ENCODE results near the gene ABCD4. TPM values are rescaled to one million over a fixed set of nuclear protein-coding genes. Genes with fewer than 3 reads are reported as not detected.

Gene ABCD4
- polyA plus RNA-seq, 1 of the 3 experiments (the other 2 are of a cell fraction): 37.0 TPM

GRCh38 chr14:74346341-74346740, 43.6 kb upstream of the ABCD4 start:
- CTCF ChIA-PET: interaction anchor here (0.5 to 2.2 kb wide), 2 partner anchors 133 to 266 kb away, joined by 4 to 8 read pairs; partner anchors contain the start of gene LTBP2
- H3K36me3 ChIP-seq (replicated peaks in 1 of 2; ENCODE audit: control insufficient read depth in 1 of 2, insufficient read depth in 2 of 2, low read length in 1 of 2): no peaks in the 10 kb centered on the region
- WGBS (ENCODE audit: low lambda C conversion rate): 63% methylated on average over 2 of the region's 2 CpGs
- no peak for TF ChIP-seq EZH2phosphoT487 (IDR thresholded peaks at IDR 0.05; ENCODE audit: borderline replicate concordance, low read depth)
- no peak for TF ChIP-seq IRF3 (IDR thresholded peaks at IDR 0.05; ENCODE audit: low read depth, low read length)
- TF ChIP-seq TCF12 (IDR thresholded peaks at IDR 0.05): no peak
- H3K9ac ChIP-seq: no peak overlapping the region
- H3K27me3 ChIP-seq (ENCODE audit: insufficient read depth): peaks cover 22% of the 10 kb centered on the region; the same call in 1 of the 2 replicates
- H3K4me2 ChIP-seq: no peak overlapping the region
- H3K9me3 ChIP-seq: no peaks in the 10 kb centered on the region
- DNase-seq: no peak
- no peak overlapping the region for H2AFZ ChIP-seq (ENCODE audit: low read depth)
- H3F3A ChIP-seq (replicated peaks; ENCODE audit: insufficient read depth): no peaks in the 10 kb centered on the region
- H3K27ac ChIP-seq (ENCODE audit: low read depth in 2 of 2, low read length in 1 of 2): no peak overlapping the region
- no peaks in the 10 kb centered on the region for H3K9me2 ChIP-seq
- no peaks in the 10 kb centered on the region for H3K4me1 ChIP-seq (ENCODE audit: control insufficient read depth in 1 of 2, insufficient read depth in 2 of 2, low read depth in 1 of 2, low read length in 1 of 2)
- no peaks in the 10 kb centered on the region for H4K20me1 ChIP-seq (ENCODE audit: insufficient read depth)
- no peaks in the 10 kb centered on the region for H3K79me2 ChIP-seq (ENCODE audit: insufficient read depth)
- no peak overlapping the region for H3K4me3 ChIP-seq (ENCODE audit: low read depth in 2 of 2, low read length in 1 of 2)
- POLR2A ChIA-PET: no interaction called here

GRCh38 chr14:74333909-74334308, 31.2 kb upstream of the ABCD4 start:
- no peak overlapping the region for H2AFZ ChIP-seq (ENCODE audit: low read depth)
- H3K4me1 ChIP-seq (ENCODE audit: control insufficient read depth in 1 of 2, insufficient read depth in 2 of 2, low read depth in 1 of 2, low read length in 1 of 2): no peaks in the 10 kb centered on the region
- ChIA-PET CTCF (interaction anchor here (2.8 kb wide), 1 partner anchor 9 kb away, joined by 9 read pairs; no protein-coding TSS in a partner anchor), POLR2A (no interaction called here)
- no peak overlapping the region for H3K9ac ChIP-seq
- H3K79me2 ChIP-seq (ENCODE audit: insufficient read depth): no peaks in the 10 kb centered on the region
- H3K9me2 ChIP-seq: no peaks in the 10 kb centered on the region
- no peak overlapping the region for H3K4me3 ChIP-seq (ENCODE audit: low read depth in 2 of 2, low read length in 1 of 2)
- no peaks in the 10 kb centered on the region for H3K36me3 ChIP-seq (replicated peaks in 1 of 2; ENCODE audit: control insufficient read depth in 1 of 2, insufficient read depth in 2 of 2, low read length in 1 of 2)
- no peaks in the 10 kb centered on the region for H3K9me3 ChIP-seq
- no peak overlapping the region for H3K27ac ChIP-seq (ENCODE audit: low read depth in 2 of 2, low read length in 1 of 2)
- no peaks in the 10 kb centered on the region for H3F3A ChIP-seq (replicated peaks; ENCODE audit: insufficient read depth)
- WGBS (ENCODE audit: low lambda C conversion rate): 65% methylated on average over 4 of the region's 4 CpGs
- H3K4me2 ChIP-seq: no peak overlapping the region
- peaks cover 13% of the 10 kb centered on the region; the same call in 1 of the 2 replicates for H3K27me3 ChIP-seq (ENCODE audit: insufficient read depth)
- H4K20me1 ChIP-seq (ENCODE audit: insufficient read depth): no peaks in the 10 kb centered on the region
- no peak for DNase-seq
- TF ChIP-seq GATA2 (CRISPR knock-in tag; IDR thresholded peaks at IDR 0.05): no peak
- TF ChIP-seq SMC3 (IDR thresholded peaks at IDR 0.05; ENCODE audit: low read depth, low read length): no peak
- no peak for TF ChIP-seq FOXJ3 (CRISPR knock-in tag; IDR thresholded peaks at IDR 0.05)
- TF ChIP-seq TCF12 (IDR thresholded peaks at IDR 0.05): no peak
- no peak for TF ChIP-seq PBX3 (IDR thresholded peaks at IDR 0.05)
- TF ChIP-seq EP300 (IDR thresholded peaks at IDR 0.05; ENCODE audit: borderline replicate concordance in 1 of 2, low read depth in 1 of 2, low read length in 1 of 2): no peak
- TF ChIP-seq JUND (IDR thresholded peaks at IDR 0.05): no peak
- TF ChIP-seq CTCF (IDR thresholded peaks at IDR 0.05): no peak
- no peak for TF ChIP-seq MAX (IDR thresholded peaks at IDR 0.05; ENCODE audit: low read depth)
- TF ChIP-seq RXRA (IDR thresholded peaks at IDR 0.05; ENCODE audit: borderline replicate concordance, low read depth): no peak
- TF ChIP-seq NFIC (IDR thresholded peaks at IDR 0.05; ENCODE audit: borderline replicate concordance): no peak
- no peak for TF ChIP-seq ZBTB33 (IDR thresholded peaks at IDR 0.05; ENCODE audit: borderline replicate concordance, low read depth)
- TF ChIP-seq USF2 (IDR thresholded peaks at IDR 0.05; ENCODE audit: borderline replicate concordance, low read depth, low read length): no peak
- no peak for TF ChIP-seq REST (IDR thresholded peaks at IDR 0.05; ENCODE audit: low read depth, low read length)

Data from SK-N-SH (cell line).